Measurements from ENCODE around the gene RNF5. TPM values are rescaled to one million over a fixed set of nuclear protein-coding genes. Genes with fewer than 3 reads are reported as not detected.

The RNF5 gene
- total and polyA plus RNA-seq, 9 of the 15 experiments (the other 6 are each of a cell fraction or from before 2014, with no cell fraction given) = 62.2 to 245 (median 129) TPM

- no peak for TF ChIP-seq ZFP91 (CRISPR knock-in tag; IDR thresholded peaks at IDR 0.05)
- no peak; the same call in 1 of the 2 replicates for TF ChIP-seq OTX1 (CRISPR knock-in tag; IDR thresholded peaks at IDR 0.05)
- no peak; the same call in 1 of the 2 replicates for TF ChIP-seq ERF (CRISPR knock-in tag; IDR thresholded peaks at IDR 0.05)
- TF ChIP-seq MXI1 (IDR thresholded peaks at IDR 0.05; ENCODE audit: low read depth, low read length) = peak; percentile 38; the same call in 1 of the 2 replicates
- no peak for TF ChIP-seq E2F8 (IDR thresholded peaks at IDR 0.05; ENCODE audit: low read depth, partially characterized antibody)
- peak; percentile 54 for TF ChIP-seq CHAMP1 (IDR thresholded peaks at IDR 0.05)
- no peak for TF ChIP-seq SRSF7 (optimal IDR thresholded peaks at IDR 0.05; ENCODE audit: low read depth, low read length)
- peak; percentile 76; the same call in 1 of the 2 replicates for TF ChIP-seq ZBED1 (IDR thresholded peaks at IDR 0.05)
- no peak for TF ChIP-seq CEBPB (tag; IDR thresholded peaks at IDR 0.05)
- peak; percentile 93 for TF ChIP-seq POLR2AphosphoS5 (IDR thresholded peaks at IDR 0.05; ENCODE audit: control insufficient read depth, insufficient read depth, low read depth, low read length)
- TF ChIP-seq NR2C1 (IDR thresholded peaks at IDR 0.05) = no peak
- no peak; the same call in 1 of the 2 replicates for TF ChIP-seq NR2C1 (tag; IDR thresholded peaks at IDR 0.05)
- TF ChIP-seq ZNF217 (CRISPR knock-in tag; IDR thresholded peaks at IDR 0.05) = no peak
- no peak for TF ChIP-seq ARID2 (IDR thresholded peaks at IDR 0.05)
- TF ChIP-seq ZNF174 (CRISPR knock-in tag; IDR thresholded peaks at IDR 0.05) = no peak
- no peak for TF ChIP-seq CSDE1 (IDR thresholded peaks at IDR 0.05)
- peak; percentile 61 for TF ChIP-seq ZBTB12 (CRISPR knock-in tag; IDR thresholded peaks at IDR 0.05)
- TF ChIP-seq ZNF444 (CRISPR knock-in tag; IDR thresholded peaks at IDR 0.05) = 0 out of 2 replicates have a peak, but pooled peaks have one; percentile 57
These were observed 10.4 kb upstream of the RNF5 start (continued) for GRCh38 chr6:32167761-32168262.

All from K562 (cell line).